MM.1S (cell line): ENCODE results near the gene ELANE.

Experiments used
- DNase-seq: peaks from one replicate; pipeline ENCODE4 v3.0.0-alpha.2; 2015
- H2AFZ ChIP-seq: fragments of 300-600 bp; sonication (generic); 2 replicates; pipeline ENCODE4 v1.6.0; 2016; ENCODE audit warnings: antibody characterized with exemption, low read length
- H3F3A ChIP-seq: fragments of 300-600 bp; sonication (generic); 2 replicates; pipeline ENCODE4 v1.6.1; 2016; ENCODE audit warnings: mild to moderate bottlenecking, antibody characterized with exemption, low read length, moderate library complexity, mixed read lengths; ENCODE audit not compliant: insufficient read depth
- H3K27ac ChIP-seq: fragments of 300-600 bp; sonication (generic); 2 replicates; pipeline ENCODE4 v1.5.1; 2016; ENCODE audit warnings: mild to moderate bottlenecking, low read length
- H3K27me3 ChIP-seq: fragments of 300-600 bp; sonication (generic); replicated peaks from 2 replicates; pipeline ENCODE4 v1.6.0; 2016; ENCODE audit warnings: low read length; ENCODE audit not compliant: insufficient read depth
- H3K36me3 ChIP-seq: fragments of 300-600 bp; sonication (generic); replicated peaks from 2 replicates; pipeline ENCODE4 v1.6.1; 2016; ENCODE audit warnings: mild to moderate bottlenecking, low read length, mixed read lengths; ENCODE audit not compliant: insufficient read depth
- H3K4me1 ChIP-seq: fragments of 300-600 bp; sonication (generic); 2 replicates; pipeline ENCODE4 v1.6.1; 2016; ENCODE audit warnings: low read length, mixed read lengths
- H3K4me2 ChIP-seq: fragments of 300-600 bp; sonication (generic); 2 replicates; pipeline ENCODE4 v1.6.0; 2016; ENCODE audit warnings: low read depth, low read length
- H3K4me3 ChIP-seq: fragments of 300-600 bp; sonication (generic); 2 replicates; pipeline ENCODE4 v1.5.1; 2016; ENCODE audit warnings: low read length, mixed read lengths
- H3K79me2 ChIP-seq: fragments of 300-600 bp; sonication (generic); 2 replicates; pipeline ENCODE4 v1.6.1; 2016; ENCODE audit warnings: mixed run types, low read length, mixed read lengths
- H3K9ac ChIP-seq: fragments of 300-600 bp; sonication (generic); 2 replicates; pipeline ENCODE4 v1.6.1; 2016; ENCODE audit warnings: low read length, mixed read lengths
- H3K9me2 ChIP-seq: fragments of 300-600 bp; sonication (generic); replicated peaks from 2 replicates; pipeline ENCODE4 v1.6.1; 2016; ENCODE audit warnings: mild to moderate bottlenecking, low read length, mixed read lengths; ENCODE audit not compliant: insufficient read depth
- H3K9me3 ChIP-seq: fragments of 300-600 bp; sonication (generic); replicated peaks from 2 replicates; pipeline ENCODE4 v1.6.1; 2016; ENCODE audit warnings: mild to moderate bottlenecking, low read length, mixed read lengths; ENCODE audit not compliant: insufficient read depth
- H4K20me1 ChIP-seq: fragments of 300-600 bp; sonication (generic); 2 replicates; pipeline ENCODE4 v1.6.1; 2016; ENCODE audit warnings: mild to moderate bottlenecking, low read length, moderate library complexity, mixed read lengths; ENCODE audit not compliant: insufficient read depth
- CTCF ChIP-seq: fragments of 300-600 bp; sonication (generic); IDR thresholded peaks from 2 replicates; pipeline ENCODE4 v1.5.1; 2016; ENCODE audit warnings: antibody characterized with exemption, low read length, mixed read lengths
- EZH2 ChIP-seq: fragments of 300-600 bp; sonication (generic); optimal IDR thresholded peaks from 2 replicates; pipeline ENCODE3; 2017; ENCODE audit warnings: low read depth, mild to moderate bottlenecking, antibody characterized with exemption, low read length, mixed read lengths
- EZH2phosphoT487 ChIP-seq: fragments of 300-600 bp; sonication (generic); IDR thresholded peaks from 2 replicates; pipeline ENCODE4 v1.6.1; 2018; ENCODE audit warnings: antibody characterized with exemption, low read length

Gene ELANE

GRCh38 chr19:811506-812048 lies 40.5 kb upstream of the ELANE start:
- H3K9ac ChIP-seq, result no peak overlapping the region
- H3K79me2 ChIP-seq, result peaks cover 40% of the 10 kb centered on the region
- DNase-seq, result no peak
- no peak for TF ChIP-seq EZH2
- no peak for TF ChIP-seq EZH2phosphoT487
- TF ChIP-seq CTCF, result no peak
- H2AFZ ChIP-seq, result no peak overlapping the region
- no peaks in the 10 kb centered on the region for H3K27me3 ChIP-seq
- no peak overlapping the region for H3K4me2 ChIP-seq
- H3K4me3 ChIP-seq, result no peak overlapping the region
- H3K4me1 ChIP-seq, result no peaks in the 10 kb centered on the region
- no peaks in the 10 kb centered on the region for H3K9me3 ChIP-seq
- no peak overlapping the region for H3K27ac ChIP-seq
- peaks cover 51% of the 10 kb centered on the region for H3K36me3 ChIP-seq
- H3K9me2 ChIP-seq, result no peaks in the 10 kb centered on the region
- peaks cover 7% of the 10 kb centered on the region; the same call in 1 of the 2 replicates for H4K20me1 ChIP-seq
- H3F3A ChIP-seq, result peaks cover 23% of the 10 kb centered on the region

- Histone ChIP-seq H3F3A (peaks cover 23% of the 10 kb centered on the region), H3K36me3 (peaks cover 45% of the 10 kb centered on the region), H3K9me2 (no peaks in the 10 kb centered on the region), H3K4me3 (no peak overlapping the region), H3K9me3 (no peaks in the 10 kb centered on the region), H3K4me2 (no peak overlapping the region), H4K20me1 (peaks cover 7% of the 10 kb centered on the region; the same call in 1 of the 2 replicates), H3K27me3 (no peaks in the 10 kb centered on the region), H3K4me1 (no peaks in the 10 kb centered on the region), H3K27ac (no peak overlapping the region), H2AFZ (no peak overlapping the region), H3K9ac (no peak overlapping the region), H3K79me2 (peaks cover 34% of the 10 kb centered on the region)
- no peak for TF ChIP-seq EZH2phosphoT487
- TF ChIP-seq CTCF, result no peak
- DNase-seq, result no peak
Observed at GRCh38 chr19:812049-812746, 39.9 kb upstream of the ELANE start.

- Histone ChIP-seq H3K4me2 (no peak overlapping the region), H3K9me3 (no peaks in the 10 kb centered on the region), H4K20me1 (peaks cover 4% of the 10 kb centered on the region; the same call in 1 of the 2 replicates), H3K9me2 (no peaks in the 10 kb centered on the region), H3K4me1 (no peaks in the 10 kb centered on the region), H3K4me3 (no peak overlapping the region), H3K9ac (no peak overlapping the region), H3K79me2 (peaks cover 28% of the 10 kb centered on the region), H3K27ac (no peak overlapping the region), H3K36me3 (peaks cover 39% of the 10 kb centered on the region), H2AFZ (no peak overlapping the region), H3K27me3 (no peaks in the 10 kb centered on the region), H3F3A (peaks cover 23% of the 10 kb centered on the region)
- TF ChIP-seq CTCF, result no peak
- no peak for TF ChIP-seq EZH2
- no peak for TF ChIP-seq EZH2phosphoT487
- no peak for DNase-seq
Observed at GRCh38 chr19:812747-813218, 39.3 kb upstream of the ELANE start.
